HEK293T (cell line): ENCODE results near the gene EFCAB8.

ENCODE experiments used
- ARNT ChIP-seq: fragments of 450-650 bp; IDR thresholded peaks from 2 replicates; pipeline ENCODE4 v1.6.1; 2017; ENCODE audit warnings: mild to moderate bottlenecking
- FOXK2 ChIP-seq: fragments of 450-650 bp; IDR thresholded peaks from 2 replicates; pipeline ENCODE4 v1.6.1; 2016; ENCODE audit warnings: mild to moderate bottlenecking
- HDGF ChIP-seq: fragments of 450-650 bp; IDR thresholded peaks from 2 replicates; pipeline ENCODE4 v1.6.1; 2017; ENCODE audit warnings: antibody characterized with exemption, borderline replicate concordance
- L3MBTL2 ChIP-seq: fragments of 450-650 bp; conservative IDR thresholded peaks from 2 replicates; pipeline ENCODE4 v1.6.1; 2016; ENCODE audit warnings: mild to moderate bottlenecking
- NFRKB ChIP-seq: fragments of 450-650 bp; IDR thresholded peaks from 2 replicates; pipeline ENCODE4 v1.6.1; 2016; ENCODE audit warnings: mild to moderate bottlenecking, moderate library complexity
- SP1 ChIP-seq: fragments of 450-650 bp; IDR thresholded peaks from 2 replicates; pipeline ENCODE4 v1.6.1; 2017
- TARDBP ChIP-seq: fragments of 450-650 bp; IDR thresholded peaks from 2 replicates; pipeline ENCODE4 v1.6.1; 2016
- ZNF384 ChIP-seq: fragments of 450-650 bp; IDR thresholded peaks from 2 replicates; pipeline ENCODE4 v1.6.1; 2016
- TF ChIP-seq, protein P1 (sequence below): fragments of 450-650 bp; IDR thresholded peaks from 2 replicates; pipeline ENCODE4 v1.6.1; 2016

GRCh38 chr20:33010674-33011449 is 152.1 kb downstream of the EFCAB8 start:
- TF ChIP-seq FOXK2 = no peak
- no peak for TF ChIP-seq ARNT
- TF ChIP-seq SP1 = no peak
- TF ChIP-seq, protein P1, sequence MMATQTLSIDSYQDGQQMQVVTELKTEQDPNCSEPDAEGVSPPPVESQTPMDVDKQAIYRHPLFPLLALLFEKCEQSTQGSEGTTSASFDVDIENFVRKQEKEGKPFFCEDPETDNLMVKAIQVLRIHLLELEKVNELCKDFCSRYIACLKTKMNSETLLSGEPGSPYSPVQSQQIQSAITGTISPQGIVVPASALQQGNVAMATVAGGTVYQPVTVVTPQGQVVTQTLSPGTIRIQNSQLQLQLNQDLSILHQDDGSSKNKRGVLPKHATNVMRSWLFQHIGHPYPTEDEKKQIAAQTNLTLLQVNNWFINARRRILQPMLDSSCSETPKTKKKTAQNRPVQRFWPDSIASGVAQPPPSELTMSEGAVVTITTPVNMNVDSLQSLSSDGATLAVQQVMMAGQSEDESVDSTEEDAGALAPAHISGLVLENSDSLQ = no peak
- TF ChIP-seq NFRKB = no peak
- no peak for TF ChIP-seq L3MBTL2
- no peak for TF ChIP-seq TARDBP
- TF ChIP-seq ZNF384 = no peak
- TF ChIP-seq HDGF = no peak
